Left renal pelvis (tissue), 4 donors: ENCODE data around the gene ENAM. TPM values are rescaled to one million over a fixed set of nuclear protein-coding genes. Genes with fewer than 3 reads are reported as not detected.
"Not testable (repeated sequence)": the region's sequence is repeated elsewhere in the genome, so short reads cannot be mapped to it uniquely, and the experiment has no call there.

ENCODE experiments used
- DNase-seq, 4 donors: peaks; one replicate each; pipeline ENCODE4 v3.0.0-alpha.2; 2013; ENCODE audit warnings: low read depth in 4 of 4, low spot score in 3 of 4
- polyA plus RNA-seq, 4 donors: library from polyadenylated mRNA; unstranded; fragments of 120-200 nt; gene quantifications; one replicate each; pipeline ENCODE4 v1.2.1, GENCODE V29; 2013; ENCODE audit not compliant: insufficient read length in 4 of 4

Gene ENAM
- polyA plus RNA-seq, 4 donors, result 1.2 to 6.0 (median 4.9) TPM

DNA sequence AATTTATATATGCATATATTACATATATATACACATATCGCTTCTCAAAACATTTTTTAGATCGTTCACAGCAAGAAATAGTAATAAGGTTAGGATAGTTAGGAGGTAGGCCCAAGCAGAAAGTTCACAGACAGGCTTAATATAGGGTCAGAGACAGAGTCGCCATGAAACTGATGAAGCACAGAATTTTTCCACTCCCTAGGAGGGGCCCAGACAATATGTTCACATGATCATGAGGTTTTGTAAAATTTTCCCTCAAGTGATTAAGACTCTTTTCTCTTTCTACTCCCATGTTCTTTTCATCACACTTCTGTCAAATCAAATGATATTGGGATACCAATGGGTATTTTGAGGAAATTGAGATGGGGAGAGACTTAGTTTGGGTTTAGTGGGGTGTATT, 5.2 kb upstream of the ENAM start:
- no peak for DNase-seq

DNA sequence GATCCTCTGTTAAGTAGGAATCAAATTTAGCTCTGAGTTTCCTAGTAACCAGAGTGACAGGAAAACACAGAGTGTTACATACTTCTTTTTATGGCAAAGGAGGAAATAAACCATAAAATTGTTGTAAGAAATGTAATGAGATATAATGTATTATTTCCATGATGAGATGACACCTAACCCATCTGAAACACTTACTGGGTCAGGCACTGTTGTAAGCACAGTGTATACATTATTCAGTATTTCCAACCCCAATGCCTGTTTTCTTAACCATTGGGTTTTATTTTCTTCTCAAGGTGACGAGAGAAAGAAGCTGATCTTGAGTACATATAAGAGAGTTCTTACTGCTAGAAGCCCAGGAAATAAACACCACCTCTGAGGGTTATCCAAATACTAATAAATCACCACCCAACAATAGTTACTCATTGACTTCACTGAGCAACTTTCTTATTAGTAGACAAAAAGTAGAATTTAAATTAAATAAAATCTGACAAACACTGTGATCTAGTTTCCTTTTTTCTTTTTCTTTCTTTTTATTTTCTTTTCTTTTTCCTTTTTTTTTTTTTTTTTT, 4.2 kb upstream of the ENAM start:
- no peak for DNase-seq

DNA sequence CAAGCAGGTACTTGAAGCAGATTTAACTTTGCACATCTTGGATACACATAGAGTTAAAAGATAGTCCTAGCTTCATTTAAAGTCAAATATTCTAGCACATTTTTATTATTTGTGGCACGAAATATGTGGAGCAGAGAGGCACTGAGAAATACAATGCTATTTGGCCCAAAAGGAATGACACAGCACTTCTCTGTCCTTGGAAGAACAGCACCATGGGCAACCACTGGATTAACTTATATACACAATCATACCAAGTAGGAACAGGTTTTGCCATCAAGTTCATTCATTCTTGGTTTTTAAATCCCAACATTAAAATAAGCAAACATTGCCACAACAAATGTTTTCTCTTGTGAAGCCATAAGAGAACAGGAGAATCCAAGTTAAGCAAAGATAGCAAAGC, 924 bp upstream of the ENAM start:
- DNase-seq, result no peak

DNA sequence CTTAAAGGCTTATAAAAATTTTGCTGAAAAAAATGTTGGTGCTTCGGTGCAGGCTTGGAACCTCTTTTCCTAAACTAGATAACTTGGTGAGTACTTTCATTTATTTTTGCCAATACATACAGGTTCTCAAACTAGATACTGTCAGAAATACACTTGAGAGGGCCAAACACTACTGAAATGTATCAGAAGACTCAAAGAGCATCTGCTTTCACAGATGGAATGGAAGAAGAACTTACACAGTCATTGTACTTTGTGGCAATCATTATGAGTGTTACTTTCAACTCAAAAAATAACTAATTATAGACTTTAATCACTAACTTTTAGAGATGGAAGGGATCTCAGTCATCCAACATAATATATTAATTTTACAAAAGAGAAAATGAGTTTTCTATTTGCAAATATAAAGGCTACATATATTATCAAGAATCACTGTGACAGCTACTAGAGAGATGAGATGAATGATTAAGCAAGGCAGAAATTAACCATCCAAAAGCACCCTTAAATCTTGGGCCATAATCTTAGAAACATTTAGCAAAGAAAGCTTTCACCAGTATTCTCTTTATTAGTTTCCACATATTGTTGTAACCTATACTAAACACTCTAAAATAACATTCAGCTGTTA, 1.0 kb downstream of the ENAM start:
- no peak for DNase-seq

DNA sequence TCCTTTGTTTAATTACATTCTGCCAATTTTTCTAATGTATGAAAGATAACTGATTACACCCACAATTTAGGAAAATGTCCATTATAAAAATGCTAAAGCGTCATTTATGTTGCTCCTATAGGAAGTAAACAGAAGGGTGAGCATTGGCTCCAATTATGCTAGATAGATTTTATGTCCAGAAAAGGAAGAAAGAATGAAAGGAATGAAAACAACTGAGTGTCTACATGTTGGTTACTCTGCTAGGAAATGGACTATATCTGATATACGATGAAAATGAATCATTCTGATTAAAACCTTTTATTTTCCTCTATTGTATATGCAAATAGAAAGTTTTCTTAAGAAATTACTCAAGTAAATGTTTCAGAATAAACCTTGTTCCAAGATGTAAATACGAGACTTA, 1.6 kb downstream of the ENAM start:
- no peak for DNase-seq

DNA sequence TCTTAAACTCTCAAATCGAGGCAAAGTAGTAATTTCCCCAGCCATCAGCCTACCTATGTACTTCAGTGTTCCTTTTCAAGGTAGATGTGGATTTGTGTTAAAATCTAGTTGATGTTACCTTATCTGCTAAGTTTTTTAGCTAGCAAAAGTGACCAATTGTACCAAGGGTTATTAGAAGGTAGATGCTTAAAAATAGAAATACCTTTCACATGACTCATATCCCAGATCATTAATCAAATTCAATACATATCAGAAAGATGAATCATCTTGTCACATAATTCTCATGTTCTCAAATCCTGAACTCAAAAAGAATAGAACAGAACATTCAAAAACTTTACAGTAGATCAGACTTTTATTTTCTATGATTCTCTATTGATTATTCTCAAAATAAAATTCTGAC, 3.5 kb downstream of the ENAM start:
- no peak for DNase-seq

DNA sequence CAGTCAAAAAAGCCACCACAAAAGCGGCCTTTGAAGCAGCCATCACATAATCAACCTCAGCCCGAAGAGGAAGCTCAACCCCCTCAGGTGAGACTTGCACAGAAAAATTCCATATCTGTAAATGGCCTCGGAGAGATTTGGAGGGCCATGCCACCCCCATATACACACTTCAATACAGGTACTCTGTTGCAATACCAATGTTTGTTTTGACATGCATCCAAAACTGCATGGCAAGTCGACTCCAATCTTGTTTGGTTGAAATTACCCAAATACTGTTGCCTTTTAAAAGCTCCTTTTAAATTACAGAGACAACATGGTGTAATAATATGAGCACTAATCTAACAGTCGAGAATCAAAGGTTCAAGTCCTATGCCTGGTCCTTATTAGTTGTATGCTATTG, 5.9 kb downstream of the ENAM start:
- no peak for DNase-seq

DNA sequence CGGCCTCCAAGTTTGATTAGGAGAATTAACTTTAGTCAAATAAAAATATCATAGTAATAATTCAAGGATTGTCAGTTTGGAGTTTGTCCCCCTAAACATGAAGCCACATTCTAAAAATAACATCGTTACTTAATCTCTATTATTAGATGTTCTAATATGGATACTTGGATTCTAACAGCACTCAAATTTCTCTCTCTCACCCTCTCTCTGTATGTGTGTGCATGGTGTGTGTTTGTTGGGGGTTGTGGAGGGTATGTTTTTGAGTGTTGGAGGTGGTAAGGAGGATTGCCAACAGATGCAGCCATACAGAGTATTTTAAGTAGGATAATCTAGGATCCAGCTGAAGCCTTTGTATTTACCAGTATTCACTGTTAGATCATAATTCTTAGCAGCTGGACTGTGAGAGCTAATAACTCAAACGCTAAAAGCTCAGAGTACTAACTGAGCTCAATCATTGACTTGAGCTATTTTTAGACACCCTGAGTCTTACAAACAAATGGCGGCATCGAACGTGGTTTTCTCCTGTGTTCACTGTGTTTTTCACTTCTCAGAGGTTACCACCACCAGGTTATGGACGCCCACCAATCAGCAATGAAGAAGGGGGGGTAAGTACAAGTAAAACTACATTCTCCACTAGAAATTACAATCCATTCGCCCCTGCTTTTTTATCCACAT, 8.8 kb downstream of the ENAM start:
- peak in 2 of 4 donors; percentile 43 to 44 for DNase-seq

DNA sequence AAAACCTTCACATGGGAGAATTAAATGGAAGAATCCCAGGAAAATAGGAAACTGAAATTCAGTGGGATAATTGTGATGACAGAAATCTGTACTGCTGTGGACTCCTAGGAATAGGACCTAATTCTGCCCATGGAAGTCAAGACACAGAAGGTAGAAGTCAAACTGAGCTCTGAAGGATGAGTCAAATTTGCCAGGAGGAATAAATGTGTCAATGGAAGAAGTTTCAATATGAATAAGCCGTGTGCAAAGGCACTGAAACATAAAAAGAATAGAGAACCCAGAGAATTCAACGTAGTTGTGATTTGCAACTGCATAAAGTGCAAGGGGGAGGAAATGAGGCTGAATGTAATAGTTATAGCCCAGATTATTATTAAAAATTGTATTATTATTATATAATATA, 11.6 kb downstream of the ENAM start:
- no peak for DNase-seq

DNA sequence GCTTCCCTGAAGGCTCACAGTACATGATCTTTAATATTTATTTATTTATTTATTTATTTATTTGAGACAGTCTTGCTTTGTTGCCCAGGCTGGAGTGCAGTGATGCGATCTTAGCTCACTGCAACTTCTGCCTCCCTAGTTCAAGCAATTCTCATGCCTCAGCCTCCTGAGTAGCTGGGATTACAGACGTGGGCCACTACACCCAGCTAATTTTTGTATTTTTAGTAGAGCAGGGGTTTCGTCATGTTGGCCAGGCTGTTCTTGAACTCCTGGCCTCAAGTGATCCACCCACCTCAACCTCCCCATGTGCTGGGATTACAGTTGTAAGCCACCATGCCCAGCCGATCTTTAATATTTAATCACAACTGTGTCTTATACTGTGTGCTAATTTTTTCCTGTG, 22.2 kb downstream of the ENAM start:
- not testable (repeated sequence) for DNase-seq

DNA sequence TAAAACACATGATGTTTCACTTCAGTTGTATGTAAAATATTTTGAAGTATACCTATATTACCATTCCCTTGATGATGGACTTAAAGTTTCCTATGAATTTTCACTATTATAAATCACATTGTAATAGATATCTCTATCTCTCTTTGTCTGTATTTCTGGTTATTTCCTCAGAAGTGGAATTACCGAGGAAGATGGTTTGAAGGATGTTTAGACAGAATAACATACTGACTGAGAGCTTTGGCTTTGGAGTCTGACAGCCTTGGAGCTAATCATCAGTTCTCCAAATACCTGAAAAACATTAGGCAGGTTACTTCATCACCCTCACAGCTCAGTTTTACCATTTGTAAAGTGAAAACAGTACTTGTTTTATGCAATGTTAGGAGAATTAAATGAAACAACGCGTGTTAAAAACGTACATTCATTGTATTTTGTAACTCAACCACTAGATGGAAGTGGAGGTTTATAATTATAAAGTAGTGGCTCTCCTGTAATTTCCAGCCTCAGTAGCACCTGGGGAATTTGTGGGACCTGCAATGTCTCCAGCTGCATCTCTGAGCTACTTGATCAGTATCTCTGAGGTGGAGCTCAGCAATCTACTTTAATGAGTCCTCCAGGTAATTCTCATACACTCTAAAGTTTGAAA, 23.4 kb downstream of the ENAM start:
- peak in 1 of 4 donors; percentile 2 for DNase-seq

DNA sequence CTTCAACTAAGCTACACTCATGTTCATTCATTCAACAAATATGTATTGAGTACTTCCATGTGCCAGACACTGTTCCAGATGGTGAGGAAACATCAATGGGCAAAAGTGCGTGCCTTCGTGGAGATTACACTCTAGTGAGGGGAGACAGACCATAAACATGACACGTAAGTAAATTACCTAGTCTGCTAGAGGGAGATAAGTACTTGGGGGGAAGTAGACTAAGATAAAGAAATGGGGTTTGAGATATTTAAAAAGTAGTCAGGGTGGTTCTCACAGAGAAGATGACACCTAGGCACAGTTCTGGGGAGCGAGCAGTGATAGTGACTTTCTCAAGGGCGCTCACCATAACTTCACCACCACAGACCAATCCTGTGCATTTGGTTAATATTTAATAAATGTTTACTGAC, 26.1 kb downstream of the ENAM start:
- DNase-seq, result no peak

DNA sequence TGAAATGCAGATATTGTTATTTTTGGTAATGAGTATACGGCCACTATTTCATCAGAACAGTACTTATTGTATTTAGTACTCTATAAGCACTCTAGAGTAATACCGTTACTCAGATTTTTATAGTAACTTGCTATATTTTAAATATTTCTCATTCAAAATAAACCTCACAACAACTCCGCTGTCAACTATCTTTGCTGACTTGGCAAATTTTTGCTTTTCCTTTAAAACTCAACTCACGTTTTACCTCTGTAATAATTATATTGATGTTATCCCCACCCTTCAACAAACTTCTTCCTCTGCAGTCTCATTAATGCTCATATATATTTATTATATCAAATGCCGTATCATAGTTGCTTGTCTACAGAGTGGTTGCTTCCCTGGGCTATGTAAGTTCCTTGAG, 28.8 kb downstream of the ENAM start:
- no peak for DNase-seq

DNA sequence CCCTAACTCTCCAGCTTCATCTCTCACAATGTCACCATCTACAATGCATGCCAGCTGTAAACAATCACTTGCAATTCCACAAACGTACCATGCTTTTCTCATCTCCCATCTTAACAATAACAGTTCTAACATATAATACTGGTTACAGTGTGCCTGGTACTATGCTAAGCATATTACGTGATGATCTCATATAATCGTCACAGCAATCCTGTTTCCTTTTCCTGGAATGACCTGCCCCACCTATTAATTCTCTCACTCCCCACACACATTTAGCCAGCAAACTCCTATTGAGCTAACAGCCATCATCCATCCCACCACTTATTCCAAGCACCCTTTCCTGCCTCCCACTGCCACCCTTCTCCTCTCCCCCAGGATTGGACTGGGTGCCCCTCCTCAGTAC, 29.9 kb downstream of the ENAM start:
- no peak for DNase-seq

DNA sequence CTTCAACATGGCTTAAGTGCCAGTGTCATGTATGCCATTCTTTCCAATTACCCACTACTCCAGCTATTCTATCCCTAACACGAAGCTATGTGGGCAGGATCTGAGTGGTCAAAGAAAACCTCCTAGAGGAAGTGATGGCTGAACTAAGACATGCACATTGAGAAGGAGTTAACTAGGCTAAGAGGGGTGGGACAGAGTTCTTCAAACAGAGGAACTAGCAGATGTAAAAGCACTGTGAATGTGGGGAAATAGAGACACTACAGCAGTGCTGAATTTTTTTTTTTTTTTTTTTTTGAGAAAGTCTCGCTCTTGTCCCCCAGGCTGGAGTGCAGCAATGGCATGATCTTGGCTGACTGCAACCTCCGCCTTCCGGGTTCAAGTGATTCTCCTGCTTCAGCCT, 31.6 kb downstream of the ENAM start:
- no peak for DNase-seq

DNA sequence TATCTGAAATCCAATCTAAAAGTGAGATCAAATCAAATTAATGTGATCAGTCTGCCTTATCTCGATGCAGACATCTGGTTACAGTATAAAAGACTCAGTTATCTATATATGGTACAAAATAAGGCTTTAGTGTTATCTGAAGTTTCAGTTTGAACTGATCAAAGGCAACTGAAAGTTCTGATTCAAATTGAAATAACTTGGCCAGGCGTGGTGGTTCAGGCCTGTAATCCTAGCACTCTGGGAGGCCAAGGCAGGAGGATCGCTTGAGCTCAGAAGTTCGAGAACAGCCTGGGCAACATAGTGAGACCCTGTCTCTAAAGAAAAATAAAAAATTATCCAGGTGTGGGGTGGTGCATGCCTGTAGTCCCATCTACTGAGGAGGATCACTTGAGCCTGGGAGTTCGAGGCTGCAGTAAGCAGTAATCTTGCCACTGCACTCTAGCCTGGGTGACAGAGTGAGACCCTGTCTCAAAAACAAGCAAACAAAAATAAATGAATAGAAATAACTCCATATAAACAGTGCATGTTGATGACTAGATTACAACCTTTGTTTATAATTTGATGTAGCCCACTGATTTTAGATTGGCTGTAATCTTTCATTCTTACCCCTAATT, 32.9 kb downstream of the ENAM start:
- not testable (repeated sequence) for DNase-seq

DNA sequence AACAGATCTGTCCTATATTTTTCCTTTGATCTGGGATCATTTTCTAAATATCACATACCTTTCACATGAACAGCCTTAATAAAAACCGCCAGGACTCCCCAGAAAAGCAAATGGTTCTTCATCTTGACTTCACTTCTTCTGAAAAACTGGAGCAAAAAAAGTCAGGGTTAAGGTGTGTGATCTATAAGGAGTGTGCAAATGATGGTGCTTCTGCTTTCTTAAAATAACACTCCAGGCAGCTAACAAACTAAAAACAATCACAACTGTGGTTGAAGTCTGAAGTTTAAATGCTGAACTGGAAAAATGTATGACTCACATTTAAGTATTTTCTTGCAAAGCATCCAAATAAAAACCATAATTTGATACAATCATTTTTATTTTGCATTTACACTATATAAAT, 37.8 kb downstream of the ENAM start, which contains the start of gene JCHAIN:
Gene JCHAIN (minus strand): TSS at position 140 of the 400 bp plus-strand sequence. CDS start 18 bp downstream, at position 122.
- no peak for DNase-seq

DNA sequence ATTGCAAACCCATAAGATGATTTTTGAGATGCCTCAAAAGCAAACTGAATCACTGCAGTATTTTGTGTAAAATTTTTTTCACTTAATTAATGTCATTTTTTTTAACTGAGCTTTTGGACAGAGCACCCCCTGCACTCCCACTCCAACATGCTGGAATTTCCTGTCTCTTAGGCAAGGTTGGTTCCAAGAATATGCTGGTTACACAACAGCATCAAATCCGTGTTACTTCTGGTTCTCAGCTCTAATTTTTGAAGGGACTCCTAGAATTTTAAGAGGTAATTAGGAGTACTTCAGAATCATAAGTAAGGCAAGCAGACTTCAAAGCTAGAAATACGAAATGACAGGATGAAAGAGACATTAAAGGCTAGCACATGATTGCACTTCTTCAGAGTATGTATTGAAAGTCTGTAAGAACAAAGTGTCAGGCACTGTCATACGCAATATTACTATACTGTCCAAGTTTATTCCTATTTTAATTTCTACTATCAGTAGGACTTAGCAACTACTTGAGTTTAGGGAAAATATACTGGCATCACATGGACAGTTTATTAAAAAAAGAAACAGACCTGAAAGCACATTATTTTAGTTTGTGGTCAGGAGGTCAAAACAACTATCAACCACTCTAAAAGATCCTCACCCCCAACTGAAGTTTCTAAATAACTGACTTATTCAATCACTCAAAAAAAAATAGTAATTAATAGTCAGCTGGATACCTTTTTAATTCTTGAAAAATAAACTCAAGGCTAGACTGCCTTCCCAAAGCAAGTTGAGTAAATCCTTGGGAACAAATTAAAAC, 39.4 kb downstream of the ENAM start:
- no peak for DNase-seq

DNA sequence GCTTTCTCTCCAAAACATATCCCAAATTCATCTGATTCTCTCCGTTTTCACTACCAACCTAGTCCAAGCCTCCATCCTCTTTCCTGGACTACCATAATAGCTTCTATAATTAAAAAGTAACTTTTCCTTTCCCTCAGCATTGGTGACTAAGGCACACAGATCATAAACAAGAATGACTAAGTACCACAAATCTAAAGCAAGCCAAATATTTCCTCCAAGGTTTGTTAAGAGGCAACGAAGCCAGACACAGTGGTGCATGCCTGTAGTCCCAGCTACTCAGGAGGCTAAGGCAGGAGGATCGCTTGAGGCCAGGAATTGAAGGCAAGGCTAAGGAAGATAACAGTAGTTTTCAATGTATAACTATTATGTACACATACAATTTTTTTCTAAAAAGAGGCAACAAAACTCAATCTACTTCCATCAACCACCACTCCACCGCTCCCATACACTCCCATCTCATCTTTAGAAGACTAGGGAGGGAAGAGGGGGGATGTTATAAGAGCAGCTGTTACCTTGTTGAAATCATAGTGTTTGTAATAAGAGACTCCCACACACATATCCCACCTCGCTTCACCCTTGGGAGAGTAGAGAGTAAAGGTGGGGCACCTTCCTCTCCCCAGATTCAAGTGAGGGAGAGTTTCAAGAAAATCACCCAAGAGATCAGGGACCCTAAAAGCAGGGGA, 41.9 kb downstream of the ENAM start:
- no peak for DNase-seq

DNA sequence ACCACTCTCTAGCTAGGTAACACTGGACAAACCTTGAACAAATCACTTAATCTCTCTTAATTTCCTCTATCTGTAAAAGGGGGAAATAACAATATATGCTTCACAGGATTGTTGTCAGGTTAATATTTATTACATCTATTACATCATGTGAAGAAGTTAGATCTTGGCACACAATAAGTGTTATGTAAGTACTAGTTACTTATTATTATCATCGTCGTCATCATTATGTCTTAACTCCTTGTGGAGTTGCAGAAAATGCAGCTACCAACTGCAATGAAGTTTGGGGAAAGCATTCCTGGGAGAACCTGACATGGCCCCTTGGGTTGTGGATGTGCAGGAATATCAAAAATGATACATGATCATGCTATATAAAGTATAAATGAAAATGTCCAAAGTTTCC, 42.5 kb downstream of the ENAM start:
- no peak for DNase-seq
